OCI-LY1 (cell line): ENCODE data around the gene ACAD8.

Source experiments
- H2AFZ ChIP-seq: fragments of 200-600 bp; sonication (generic), shearing (Covaris generic); 2 replicates; pipeline ENCODE4 v1.6.0; 2014; ENCODE audit warnings: antibody characterized with exemption, mild to moderate bottlenecking, low read length
- H3F3A ChIP-seq: fragments of 200-600 bp; sonication (generic), shearing (Covaris generic); 2 replicates; pipeline ENCODE4 v1.6.0; 2014; ENCODE audit warnings: mild to moderate bottlenecking, antibody characterized with exemption, low read length, moderate library complexity; ENCODE audit not compliant: insufficient read depth
- H3K27ac ChIP-seq: fragments of 200-600 bp; sonication (generic); 2 replicates; pipeline ENCODE4 v1.5.1; 2014; ENCODE audit warnings: low read length, mixed run types, mild to moderate bottlenecking, low read depth; ENCODE audit not compliant: poor library complexity, severe bottlenecking
- H3K27me3 ChIP-seq: fragments of 200-600 bp; sonication (generic); 2 replicates; pipeline ENCODE4 v1.6.0; 2014; ENCODE audit warnings: antibody characterized with exemption, mild to moderate bottlenecking, low read length, moderate library complexity; ENCODE audit not compliant: insufficient read depth
- H3K36me3 ChIP-seq: fragments of 200-600 bp; sonication (generic); 2 replicates; pipeline ENCODE4 v1.6.1; 2014; ENCODE audit warnings: mild to moderate bottlenecking, antibody characterized with exemption, low read length, moderate library complexity, mixed read lengths; ENCODE audit not compliant: insufficient read depth
- H3K4me1 ChIP-seq: fragments of 200-600 bp; sonication (generic); 2 replicates; pipeline ENCODE4 v1.5.1; 2014; ENCODE audit warnings: mild to moderate bottlenecking, low read length, moderate library complexity; ENCODE audit not compliant: insufficient read depth, severe bottlenecking
- H3K4me2 ChIP-seq: fragments of 200-600 bp; sonication (generic), shearing (Covaris generic); 2 replicates; pipeline ENCODE4 v1.6.1; 2014; ENCODE audit warnings: low read length
- H3K4me3 ChIP-seq: fragments of 200-600 bp; sonication (generic); 2 replicates; pipeline ENCODE4 v1.5.1; 2014; ENCODE audit warnings: low read length, low read depth, mild to moderate bottlenecking, mixed read lengths; ENCODE audit not compliant: poor library complexity, severe bottlenecking
- H3K79me2 ChIP-seq: fragments of 200-600 bp; shearing (Covaris generic); 2 replicates; pipeline ENCODE4 v1.6.1; 2016; ENCODE audit warnings: mixed run types, low read length, mixed read lengths; ENCODE audit not compliant: insufficient read depth
- H3K9ac ChIP-seq: fragments of 200-600 bp; sonication (generic), shearing (Covaris generic); 2 replicates; pipeline ENCODE4 v1.6.1; 2014; ENCODE audit warnings: mild to moderate bottlenecking, low read length, mixed read lengths
- H3K9me2 ChIP-seq: fragments of 200-600 bp; sonication (generic), shearing (Covaris generic); 2 replicates; pipeline ENCODE4 v1.6.1; 2014; ENCODE audit warnings: low read depth, mild to moderate bottlenecking, low read length, mixed read lengths
- H3K9me3 ChIP-seq: fragments of 200-600 bp; shearing (Covaris generic); 2 replicates; pipeline ENCODE4 v1.6.1; 2014; ENCODE audit warnings: low read length, mixed read lengths
- H4K20me1 ChIP-seq: fragments of 200-600 bp; sonication (generic), shearing (Covaris generic); 2 replicates; pipeline ENCODE4 v1.6.0; 2016; ENCODE audit warnings: mild to moderate bottlenecking, low read length; ENCODE audit not compliant: insufficient read depth
- EZH2 ChIP-seq: fragments of 200-600 bp; sonication (generic), shearing (Covaris generic); IDR thresholded peaks from 2 replicates; pipeline ENCODE4 v1.8.0; 2017; ENCODE audit warnings: borderline replicate concordance, mixed run types, mild to moderate bottlenecking, antibody characterized with exemption, low read length, moderate library complexity, mixed read lengths
- TF ChIP-seq, protein P1 (sequence below): fragments of 200-600 bp; sonication (generic), shearing (Covaris generic); IDR thresholded peaks from 2 replicates; pipeline ENCODE4 v1.5.1; 2017; ENCODE audit warnings: mild to moderate bottlenecking, antibody characterized with exemption, low read length, moderate library complexity, mixed read lengths

Gene ACAD8

DNA sequence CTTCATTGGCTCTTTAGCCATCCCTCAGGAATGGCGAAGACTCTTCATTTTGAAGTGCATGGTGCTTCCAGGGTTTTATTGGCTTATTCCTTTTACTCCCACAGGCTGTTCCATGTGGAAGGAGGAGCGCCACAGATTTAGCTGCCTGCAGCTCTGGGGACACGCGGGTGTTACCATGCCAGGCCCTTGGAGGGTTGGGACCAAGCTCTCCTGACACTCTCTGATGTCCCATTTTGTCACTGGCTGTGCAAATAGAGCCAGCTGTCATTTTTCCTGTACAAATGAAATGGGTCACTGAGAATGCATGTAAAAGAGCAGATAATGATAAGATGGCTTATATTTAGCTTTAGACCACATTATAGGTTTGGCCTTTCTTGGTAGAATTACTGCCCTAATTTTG is 9.5 kb upstream of the ACAD8 start:
- no peak overlapping the region for H3K27ac ChIP-seq
- H3K27me3 ChIP-seq: no peaks in the 10 kb centered on the region
- H3K9me3 ChIP-seq: no peaks in the 10 kb centered on the region
- H3K36me3 ChIP-seq: peaks cover 16% of the 10 kb centered on the region
- H4K20me1 ChIP-seq: no peaks in the 10 kb centered on the region
- no peak overlapping the region for H2AFZ ChIP-seq
- H3K79me2 ChIP-seq: no peaks in the 10 kb centered on the region
- no peaks in the 10 kb centered on the region for H3K4me1 ChIP-seq
- no peak overlapping the region for H3K9ac ChIP-seq
- H3K4me2 ChIP-seq: no peak overlapping the region
- H3K4me3 ChIP-seq: no peak overlapping the region
- no peak for TF ChIP-seq EZH2
- TF ChIP-seq, protein P1, sequence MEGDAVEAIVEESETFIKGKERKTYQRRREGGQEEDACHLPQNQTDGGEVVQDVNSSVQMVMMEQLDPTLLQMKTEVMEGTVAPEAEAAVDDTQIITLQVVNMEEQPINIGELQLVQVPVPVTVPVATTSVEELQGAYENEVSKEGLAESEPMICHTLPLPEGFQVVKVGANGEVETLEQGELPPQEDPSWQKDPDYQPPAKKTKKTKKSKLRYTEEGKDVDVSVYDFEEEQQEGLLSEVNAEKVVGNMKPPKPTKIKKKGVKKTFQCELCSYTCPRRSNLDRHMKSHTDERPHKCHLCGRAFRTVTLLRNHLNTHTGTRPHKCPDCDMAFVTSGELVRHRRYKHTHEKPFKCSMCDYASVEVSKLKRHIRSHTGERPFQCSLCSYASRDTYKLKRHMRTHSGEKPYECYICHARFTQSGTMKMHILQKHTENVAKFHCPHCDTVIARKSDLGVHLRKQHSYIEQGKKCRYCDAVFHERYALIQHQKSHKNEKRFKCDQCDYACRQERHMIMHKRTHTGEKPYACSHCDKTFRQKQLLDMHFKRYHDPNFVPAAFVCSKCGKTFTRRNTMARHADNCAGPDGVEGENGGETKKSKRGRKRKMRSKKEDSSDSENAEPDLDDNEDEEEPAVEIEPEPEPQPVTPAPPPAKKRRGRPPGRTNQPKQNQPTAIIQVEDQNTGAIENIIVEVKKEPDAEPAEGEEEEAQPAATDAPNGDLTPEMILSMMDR: no peak
- no peaks in the 10 kb centered on the region for H3K9me2 ChIP-seq
- H3F3A ChIP-seq: no peaks in the 10 kb centered on the region

DNA sequence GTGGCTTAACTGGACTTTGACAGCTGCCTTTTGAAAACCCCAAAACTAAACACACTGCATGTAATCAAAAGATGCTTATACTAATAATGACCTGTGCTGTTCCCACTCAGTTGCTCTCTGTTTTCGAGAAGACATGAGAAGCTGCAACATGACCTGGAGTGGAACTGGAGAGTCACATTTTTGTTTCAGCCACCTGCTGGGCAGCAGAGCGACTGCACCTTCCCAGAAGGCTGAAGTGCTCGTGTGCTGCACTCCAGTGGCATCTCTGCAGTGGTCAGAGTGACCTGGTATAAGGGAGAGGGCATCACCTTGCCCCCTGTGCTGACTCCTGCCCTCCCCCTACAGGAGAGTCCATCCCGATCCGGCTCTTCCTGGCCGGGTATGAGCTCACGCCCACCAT is 8.8 kb upstream of the ACAD8 start:
- H3F3A ChIP-seq: no peaks in the 10 kb centered on the region
- no peak overlapping the region for H3K4me3 ChIP-seq
- no peak overlapping the region for H3K4me2 ChIP-seq
- H3K9ac ChIP-seq: no peak overlapping the region
- no peaks in the 10 kb centered on the region for H3K4me1 ChIP-seq
- no peak overlapping the region for H2AFZ ChIP-seq
- no peaks in the 10 kb centered on the region for H3K9me2 ChIP-seq
- no peaks in the 10 kb centered on the region for H3K9me3 ChIP-seq
- TF ChIP-seq, protein P1: peak; percentile 67
- TF ChIP-seq EZH2: no peak
- H3K27ac ChIP-seq: no peak overlapping the region
- H3K27me3 ChIP-seq: no peaks in the 10 kb centered on the region
- H3K36me3 ChIP-seq: peaks cover 20% of the 10 kb centered on the region
- no peaks in the 10 kb centered on the region for H3K79me2 ChIP-seq
- H4K20me1 ChIP-seq: no peaks in the 10 kb centered on the region

DNA sequence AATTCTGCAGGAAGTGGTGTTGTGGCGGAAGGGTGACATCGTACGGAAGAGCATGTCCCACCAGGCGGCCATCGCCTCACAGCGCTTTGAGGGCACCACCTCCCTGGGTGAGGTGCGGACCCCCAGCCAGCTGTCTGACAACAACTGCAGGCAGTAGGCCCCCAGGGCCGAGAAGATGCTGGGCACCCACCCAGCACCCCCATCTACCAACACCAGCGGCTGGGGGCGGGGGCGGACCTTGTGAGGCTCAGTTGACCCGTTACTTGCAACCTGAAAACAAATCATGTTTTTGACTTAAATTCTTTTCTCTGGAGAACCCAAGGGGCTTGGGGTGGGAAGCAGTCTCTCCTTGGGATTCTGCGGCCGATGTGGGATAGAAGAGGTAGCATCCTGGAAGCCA is 7.9 kb upstream of the ACAD8 start:
- H3K4me2 ChIP-seq: no peak overlapping the region
- H3K4me1 ChIP-seq: no peaks in the 10 kb centered on the region
- no peaks in the 10 kb centered on the region for H3K9me3 ChIP-seq
- H2AFZ ChIP-seq: no peak overlapping the region
- no peak overlapping the region for H3K27ac ChIP-seq
- H3K9me2 ChIP-seq: no peaks in the 10 kb centered on the region
- H3K27me3 ChIP-seq: no peaks in the 10 kb centered on the region
- TF ChIP-seq, protein P1: no peak
- no peak for TF ChIP-seq EZH2
- H3K4me3 ChIP-seq: no peak overlapping the region
- no peaks in the 10 kb centered on the region for H3F3A ChIP-seq
- no peak overlapping the region for H3K9ac ChIP-seq
- H3K79me2 ChIP-seq: no peaks in the 10 kb centered on the region
- peaks cover 27% of the 10 kb centered on the region for H3K36me3 ChIP-seq
- H4K20me1 ChIP-seq: no peaks in the 10 kb centered on the region
